Retinal pigment epithelial cell (primary cell): ENCODE data around the gene SLC41A3.
"Not testable (repeated sequence)": the region's sequence is repeated elsewhere in the genome, so short reads cannot be mapped to it uniquely, and the experiment has no call there.

Experiments
- DNase-seq: peaks from one replicate; pipeline ENCODE4 v3.0.0-alpha.2; 2010; ENCODE audit warnings: low read depth
- H3K4me3 ChIP-seq: 2 replicates; pipeline ENCODE4 v1.5.1; 2011; ENCODE audit warnings: mild to moderate bottlenecking, low read length, control low read depth, moderate library complexity
- TF ChIP-seq, protein P1 (sequence below): conservative IDR thresholded peaks from 2 replicates; pipeline ENCODE4 v1.5.1; 2011; ENCODE audit warnings: low read depth, low read length, control low read depth, inconsistent platforms

The SLC41A3 gene

DNA sequence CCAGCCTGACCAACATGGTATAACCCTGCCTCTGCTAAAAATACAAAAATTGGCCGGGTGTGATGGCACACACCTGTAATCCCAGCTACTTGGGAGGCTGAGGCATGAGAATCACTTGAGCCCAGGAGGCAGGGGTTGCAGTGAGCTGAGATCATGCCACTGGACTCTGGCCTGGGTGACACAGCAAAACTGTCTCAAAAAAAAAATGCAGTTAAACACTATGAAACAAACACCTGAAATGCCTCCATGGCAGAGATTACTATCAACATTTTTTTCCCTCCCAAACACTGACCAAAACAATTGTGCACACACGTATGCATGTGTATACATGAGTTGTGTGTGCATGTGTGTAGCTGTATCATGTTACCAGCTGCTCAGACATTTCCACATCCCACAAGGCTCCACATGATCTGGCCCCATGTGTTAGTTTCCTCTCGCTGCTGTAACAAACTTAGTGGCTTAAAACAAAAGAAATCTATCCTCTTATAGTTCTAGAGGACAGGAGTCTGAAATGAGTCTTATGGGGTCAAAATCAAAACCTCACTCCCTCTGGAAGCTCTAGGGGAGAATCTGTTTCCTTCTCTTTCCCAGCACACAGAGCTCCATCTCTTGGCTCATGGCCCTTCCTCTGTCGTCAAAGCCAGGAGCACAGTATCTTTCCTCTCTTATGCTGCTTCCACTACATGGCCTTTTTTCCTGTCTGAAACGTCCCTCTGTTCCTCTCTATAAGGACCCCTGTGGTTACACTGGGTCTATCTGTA lies 34.5 kb downstream of the SLC41A3 start:
- H3K4me3 ChIP-seq, result no peak overlapping the region
- DNase-seq, result no peak
- TF ChIP-seq, protein P1, sequence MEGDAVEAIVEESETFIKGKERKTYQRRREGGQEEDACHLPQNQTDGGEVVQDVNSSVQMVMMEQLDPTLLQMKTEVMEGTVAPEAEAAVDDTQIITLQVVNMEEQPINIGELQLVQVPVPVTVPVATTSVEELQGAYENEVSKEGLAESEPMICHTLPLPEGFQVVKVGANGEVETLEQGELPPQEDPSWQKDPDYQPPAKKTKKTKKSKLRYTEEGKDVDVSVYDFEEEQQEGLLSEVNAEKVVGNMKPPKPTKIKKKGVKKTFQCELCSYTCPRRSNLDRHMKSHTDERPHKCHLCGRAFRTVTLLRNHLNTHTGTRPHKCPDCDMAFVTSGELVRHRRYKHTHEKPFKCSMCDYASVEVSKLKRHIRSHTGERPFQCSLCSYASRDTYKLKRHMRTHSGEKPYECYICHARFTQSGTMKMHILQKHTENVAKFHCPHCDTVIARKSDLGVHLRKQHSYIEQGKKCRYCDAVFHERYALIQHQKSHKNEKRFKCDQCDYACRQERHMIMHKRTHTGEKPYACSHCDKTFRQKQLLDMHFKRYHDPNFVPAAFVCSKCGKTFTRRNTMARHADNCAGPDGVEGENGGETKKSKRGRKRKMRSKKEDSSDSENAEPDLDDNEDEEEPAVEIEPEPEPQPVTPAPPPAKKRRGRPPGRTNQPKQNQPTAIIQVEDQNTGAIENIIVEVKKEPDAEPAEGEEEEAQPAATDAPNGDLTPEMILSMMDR, result no peak

GRCh38 chr3:126040386-126040785 lies 43.5 kb downstream of the SLC41A3 start:
- TF ChIP-seq, protein P1, result no peak
- DNase-seq, result no peak
- no peak overlapping the region for H3K4me3 ChIP-seq

GRCh38 chr3:126039870-126040269 lies 44.1 kb downstream of the SLC41A3 start:
- no peak overlapping the region for H3K4me3 ChIP-seq
- TF ChIP-seq, protein P1, result no peak
- DNase-seq, result no peak

DNA sequence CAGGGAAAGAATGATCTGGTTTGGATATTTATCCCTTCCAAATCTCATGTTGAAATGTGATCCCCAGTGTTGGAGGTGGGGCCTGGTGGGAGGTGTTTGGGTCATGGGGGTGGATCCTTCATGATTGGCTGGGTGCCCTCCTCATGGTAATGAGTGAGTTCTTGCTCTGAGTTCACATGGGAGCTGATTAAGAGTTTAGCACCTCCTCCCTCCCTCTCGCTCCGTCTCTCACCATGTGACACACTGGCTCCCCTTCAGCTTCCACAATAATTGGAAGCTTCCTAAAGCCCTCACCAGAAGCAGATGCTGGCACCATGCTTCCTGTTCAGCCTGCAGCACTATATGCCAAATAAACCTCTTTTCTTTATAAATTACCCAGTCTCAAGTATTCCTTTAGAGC lies 45.1 kb downstream of the SLC41A3 start:
- H3K4me3 ChIP-seq, DNase-seq: not testable (repeated sequence)

- no peak overlapping the region for H3K4me3 ChIP-seq
- no peak for DNase-seq
- TF ChIP-seq, protein P1, result no peak
Observed at GRCh38 chr3:126036056-126036549, 47.8 kb downstream of the SLC41A3 start.

GRCh38 chr3:126035362-126036050 lies 48.4 kb downstream of the SLC41A3 start:
- TF ChIP-seq, protein P1, result no peak

DNA sequence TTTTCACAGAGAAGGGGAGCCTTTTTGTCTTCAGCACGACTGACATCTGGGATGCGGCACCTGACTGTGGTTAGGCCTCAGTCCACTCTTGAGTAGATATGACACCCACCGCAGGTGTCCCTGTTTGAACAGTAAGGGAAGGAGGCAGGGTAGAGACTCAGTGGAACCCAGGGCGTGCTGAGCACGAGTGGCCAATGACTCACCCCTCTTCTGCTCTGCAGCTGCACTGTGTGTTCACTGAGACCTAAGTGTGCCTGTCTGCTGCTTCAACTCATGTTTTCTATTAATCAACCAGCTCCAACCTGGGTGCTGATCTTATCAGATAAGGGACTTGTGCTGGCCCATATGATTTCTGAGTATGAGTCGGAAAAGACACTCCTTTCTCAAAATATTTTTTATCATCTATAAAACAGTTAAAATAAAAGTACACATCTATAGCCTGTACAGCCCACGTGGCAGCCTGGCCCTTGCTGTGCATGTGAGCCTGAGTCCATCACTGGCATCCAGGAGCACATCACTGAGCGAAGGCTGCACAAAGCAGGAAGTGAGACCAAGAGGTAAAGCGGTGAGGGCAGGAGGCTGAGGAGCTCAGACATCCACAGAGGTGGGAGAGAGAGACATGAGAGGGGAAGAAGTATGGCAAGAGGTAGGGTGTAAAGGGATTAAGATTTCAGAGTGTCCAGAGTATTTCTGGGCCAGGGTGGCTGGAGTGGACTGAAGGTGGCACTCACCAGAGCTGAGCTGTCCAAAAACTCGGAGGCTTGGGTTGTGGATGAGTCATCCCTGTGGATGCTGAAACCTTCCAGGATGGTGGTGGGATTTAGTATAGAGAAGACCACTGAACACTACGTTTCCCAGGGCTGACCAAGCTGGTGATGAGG lies 49.2 kb downstream of the SLC41A3 start:
- no peak overlapping the region for H3K4me3 ChIP-seq
- TF ChIP-seq, protein P1, result no peak
- DNase-seq, result no peak

More at GRCh38 chr3:126035362-126036050, 48.4 kb downstream of the SLC41A3 start:
- H3K4me3 ChIP-seq, result no peak overlapping the region
- DNase-seq, result no peak
